ENCODE measurements around the gene MON2. TPM values are rescaled to one million over a fixed set of nuclear protein-coding genes. Genes with fewer than 3 reads are reported as not detected.

MON2 gene
- total RNA-seq, 4 donors from 2014 or later: 23.5 to 75.8 (median 40.6) TPM

DNA sequence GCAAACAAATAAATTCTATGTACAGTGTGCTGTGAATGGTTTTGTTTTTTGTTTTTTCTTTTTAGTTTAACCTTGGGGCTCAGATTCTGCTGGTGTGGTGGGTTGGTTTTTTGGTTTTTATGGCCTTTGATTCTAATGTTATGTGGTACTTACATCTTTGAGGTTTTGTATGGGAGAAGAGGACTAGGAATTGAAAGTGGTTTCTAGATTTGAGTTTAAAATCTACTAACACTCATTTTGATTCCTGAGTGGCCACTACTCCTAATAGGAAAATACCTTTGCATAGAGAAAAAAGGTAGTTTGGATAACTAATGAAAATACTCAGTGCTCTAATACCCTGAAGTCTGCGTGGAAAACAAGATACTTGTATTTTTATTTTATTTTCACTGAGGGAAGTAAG lies 137.7 kb downstream of the MON2 start:
- Histone ChIP-seq H3K27me3 (no peaks in the 10 kb centered on the region), H3K4me1 (peaks cover 0 to 51% (median 3%) of the 10 kb centered on the region in 3 donors), H3K36me3 (no peaks in the 10 kb centered on the region), H3K9me3 (no peaks in the 10 kb centered on the region), H3K4me3 (peak overlapping the region; percentile 57 to 85), H3K27ac (peak overlapping the region in 3 of 4 donors; percentile 98 to 100 (median 99))
- WGBS, 2 donors (ENCODE audit: low coverage in 1 of 2): 4 to 14% methylated on average over 1 of the region's 1 CpG
- no peak for TF ChIP-seq EP300 (IDR thresholded peaks at IDR 0.05)
- ATAC-seq: no peak

DNA sequence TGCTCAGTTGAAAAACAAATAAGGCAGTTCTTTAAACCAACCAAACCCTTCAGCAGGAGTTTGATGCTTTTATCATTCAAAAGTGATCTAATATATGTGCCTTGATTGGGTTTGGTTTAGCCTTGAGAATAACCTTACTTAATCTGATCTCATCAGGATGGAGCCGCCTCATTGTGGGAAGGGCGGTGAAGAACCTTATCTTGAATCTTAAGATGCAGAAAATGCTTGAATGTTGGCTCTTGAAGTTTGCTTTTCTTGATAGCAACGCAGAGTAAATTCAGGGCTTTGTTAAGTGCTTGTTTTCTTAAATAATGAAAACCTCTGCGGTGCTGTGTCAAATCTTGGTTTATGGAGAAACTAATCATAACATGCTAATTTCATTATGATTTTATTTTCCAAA lies 138.2 kb downstream of the MON2 start:
- Histone ChIP-seq H3K4me1 (peaks cover 0 to 51% (median 3%) of the 10 kb centered on the region in 3 donors), H3K9me3 (no peaks in the 10 kb centered on the region), H3K27ac (peak overlapping the region in 3 of 4 donors; percentile 3 to 100 (median 16)), H3K36me3 (no peaks in the 10 kb centered on the region), H3K27me3 (no peaks in the 10 kb centered on the region), H3K4me3 (peak overlapping the region; percentile 57 to 85)
- 17 to 49% methylated on average over 4 of the region's 4 CpGs for WGBS, 2 donors (ENCODE audit: low coverage in 1 of 2)
- TF ChIP-seq POLR2AphosphoS5 (IDR thresholded peaks at IDR 0.05) (no peak), POLR2A (IDR thresholded peaks at IDR 0.05) (no peak), EP300 (IDR thresholded peaks at IDR 0.05) (no peak)
- TF ChIP-seq, protein P1, sequence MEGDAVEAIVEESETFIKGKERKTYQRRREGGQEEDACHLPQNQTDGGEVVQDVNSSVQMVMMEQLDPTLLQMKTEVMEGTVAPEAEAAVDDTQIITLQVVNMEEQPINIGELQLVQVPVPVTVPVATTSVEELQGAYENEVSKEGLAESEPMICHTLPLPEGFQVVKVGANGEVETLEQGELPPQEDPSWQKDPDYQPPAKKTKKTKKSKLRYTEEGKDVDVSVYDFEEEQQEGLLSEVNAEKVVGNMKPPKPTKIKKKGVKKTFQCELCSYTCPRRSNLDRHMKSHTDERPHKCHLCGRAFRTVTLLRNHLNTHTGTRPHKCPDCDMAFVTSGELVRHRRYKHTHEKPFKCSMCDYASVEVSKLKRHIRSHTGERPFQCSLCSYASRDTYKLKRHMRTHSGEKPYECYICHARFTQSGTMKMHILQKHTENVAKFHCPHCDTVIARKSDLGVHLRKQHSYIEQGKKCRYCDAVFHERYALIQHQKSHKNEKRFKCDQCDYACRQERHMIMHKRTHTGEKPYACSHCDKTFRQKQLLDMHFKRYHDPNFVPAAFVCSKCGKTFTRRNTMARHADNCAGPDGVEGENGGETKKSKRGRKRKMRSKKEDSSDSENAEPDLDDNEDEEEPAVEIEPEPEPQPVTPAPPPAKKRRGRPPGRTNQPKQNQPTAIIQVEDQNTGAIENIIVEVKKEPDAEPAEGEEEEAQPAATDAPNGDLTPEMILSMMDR (IDR thresholded peaks at IDR 0.05): no peak
- ATAC-seq: no peak

DNA sequence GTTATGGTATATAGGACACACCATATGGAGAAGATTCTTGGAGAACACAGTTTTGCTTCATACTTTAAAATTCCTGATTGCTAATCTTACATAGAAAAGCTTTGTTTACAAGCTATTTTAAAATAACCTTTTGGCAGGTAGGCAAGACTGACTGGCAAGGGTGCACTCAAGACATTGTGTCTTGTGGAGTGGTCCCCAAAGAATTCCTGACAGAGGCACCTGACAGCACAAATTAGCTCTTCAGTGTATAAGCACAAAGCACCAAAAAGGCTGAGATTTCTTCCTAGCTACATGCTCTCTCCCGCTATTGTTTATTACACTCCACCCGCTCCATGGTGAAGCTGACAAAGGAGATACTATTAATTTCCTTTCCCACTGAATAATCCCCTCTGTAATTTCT lies 139.4 kb downstream of the MON2 start:
- no peak for TF ChIP-seq EP300 (IDR thresholded peaks at IDR 0.05)
- no peak for TF ChIP-seq POLR2AphosphoS5 (IDR thresholded peaks at IDR 0.05)
- TF ChIP-seq POLR2A (IDR thresholded peaks at IDR 0.05): no peak
- TF ChIP-seq, protein P1 (IDR thresholded peaks at IDR 0.05): no peak
- 83 to 100% methylated on average over 2 of the region's 2 CpGs for WGBS, 2 donors (ENCODE audit: low coverage in 1 of 2)

DNA sequence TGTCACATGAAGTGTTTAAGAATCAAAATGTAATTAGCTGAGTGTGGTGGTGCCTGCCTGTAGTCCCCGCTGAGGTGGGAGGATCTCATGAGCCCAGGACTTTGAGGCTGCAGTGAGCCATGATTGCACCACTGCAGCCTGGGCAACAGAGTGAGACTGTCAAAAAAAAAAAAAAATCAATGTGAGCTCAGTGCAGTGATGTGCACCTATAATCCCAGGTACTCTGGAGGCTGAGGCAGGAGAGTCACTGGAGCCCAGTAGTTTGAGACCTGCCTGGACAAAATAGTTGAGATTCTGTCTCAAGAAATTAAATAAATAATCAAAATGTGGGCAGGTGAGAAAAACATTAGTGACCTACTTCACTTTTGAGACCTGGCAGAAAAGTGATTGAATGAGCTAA lies 140.0 kb downstream of the MON2 start:
- no peak for ATAC-seq
- TF ChIP-seq EP300 (IDR thresholded peaks at IDR 0.05) (no peak), POLR2AphosphoS5 (IDR thresholded peaks at IDR 0.05) (no peak), POLR2A (IDR thresholded peaks at IDR 0.05) (no peak)
- TF ChIP-seq, protein P1 (IDR thresholded peaks at IDR 0.05): no peak
- Histone ChIP-seq H3K9me3 (no peaks in the 10 kb centered on the region), H3K27me3 (no peaks in the 10 kb centered on the region), H3K27ac (no peak overlapping the region), H3K36me3 (no peaks in the 10 kb centered on the region), H3K4me1 (peaks cover 0 to 45% (median 3%) of the 10 kb centered on the region in 3 donors), H3K4me3 (no peak overlapping the region)
- WGBS, 2 donors (ENCODE audit: low coverage in 1 of 2): 100% methylated on average over 1 of the region's 1 CpG; no CpG with 5 or more reads in 1 of the 2 donors

More for the DNA sequence above, 139.4 kb downstream of the MON2 start:
- Histone ChIP-seq H3K4me1 (peaks cover 0 to 51% (median 3%) of the 10 kb centered on the region in 3 donors), H3K27ac (no peak overlapping the region), H3K9me3 (no peaks in the 10 kb centered on the region), H3K36me3 (no peaks in the 10 kb centered on the region), H3K27me3 (no peaks in the 10 kb centered on the region), H3K4me3 (no peak overlapping the region)
- no peak for ATAC-seq

DNA sequence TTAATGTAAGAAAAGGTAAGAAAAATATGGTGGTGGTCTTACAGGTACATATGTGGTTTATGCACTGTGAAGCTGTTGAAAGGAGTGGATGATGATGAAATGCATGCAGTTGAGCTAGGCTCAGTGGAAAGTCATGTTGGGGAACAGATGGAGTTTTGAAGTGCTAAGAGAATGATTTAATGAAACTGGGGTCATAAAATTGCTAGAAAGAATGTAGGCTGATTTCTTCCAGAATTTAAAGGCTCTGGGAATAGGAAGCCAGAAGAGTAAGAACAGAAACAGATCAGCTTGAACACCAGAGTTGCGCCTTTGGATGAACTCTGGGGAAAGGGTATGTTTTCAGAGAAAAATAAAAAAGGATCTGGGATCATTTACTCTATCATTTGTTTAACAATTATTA lies 146.5 kb downstream of the MON2 start:
- H3K27ac ChIP-seq: no peak overlapping the region
- ATAC-seq: no peak
- H3K9me3 ChIP-seq: no peaks in the 10 kb centered on the region
- no peak overlapping the region for H3K4me3 ChIP-seq
- 73 to 100% methylated on average over 1 of the region's 1 CpG for WGBS, 2 donors (ENCODE audit: low coverage in 1 of 2)
- no peaks in the 10 kb centered on the region for H3K36me3 ChIP-seq
- peaks cover 0 to 10% (median 0%) of the 10 kb centered on the region in 3 donors for H3K4me1 ChIP-seq
- H3K27me3 ChIP-seq: no peaks in the 10 kb centered on the region
- TF ChIP-seq POLR2AphosphoS5 (IDR thresholded peaks at IDR 0.05) (no peak), POLR2A (IDR thresholded peaks at IDR 0.05) (no peak), EP300 (IDR thresholded peaks at IDR 0.05) (no peak)
- TF ChIP-seq, protein P1 (IDR thresholded peaks at IDR 0.05): no peak
